Esophagus squamous epithelium (tissue), 4 donors: Measurements from ENCODE around the gene SLC27A5.

ENCODE experiments used
- POLR2A ChIP-seq, 4 donors: fragments of 450-650 bp; IDR thresholded peaks; one replicate each; pipeline ENCODE4 v1.6.1; 2017; ENCODE audit warnings: antibody characterized with exemption in 4 of 4, mild to moderate bottlenecking in 4 of 4, moderate library complexity in 3 of 4
- TF ChIP-seq, protein P1 (sequence below), 6 experiments: fragments of 450-650 bp in 4 of 6; fragments of 200-600 bp in 2 of 6; sonication (generic) in 2 of 6; IDR thresholded peaks; one replicate each; pipeline ENCODE4 v1.5.1; 2016 to 2019; ENCODE audit warnings: antibody characterized with exemption in 6 of 6, mild to moderate bottlenecking in 4 of 6, moderate library complexity in 4 of 6

DNA sequence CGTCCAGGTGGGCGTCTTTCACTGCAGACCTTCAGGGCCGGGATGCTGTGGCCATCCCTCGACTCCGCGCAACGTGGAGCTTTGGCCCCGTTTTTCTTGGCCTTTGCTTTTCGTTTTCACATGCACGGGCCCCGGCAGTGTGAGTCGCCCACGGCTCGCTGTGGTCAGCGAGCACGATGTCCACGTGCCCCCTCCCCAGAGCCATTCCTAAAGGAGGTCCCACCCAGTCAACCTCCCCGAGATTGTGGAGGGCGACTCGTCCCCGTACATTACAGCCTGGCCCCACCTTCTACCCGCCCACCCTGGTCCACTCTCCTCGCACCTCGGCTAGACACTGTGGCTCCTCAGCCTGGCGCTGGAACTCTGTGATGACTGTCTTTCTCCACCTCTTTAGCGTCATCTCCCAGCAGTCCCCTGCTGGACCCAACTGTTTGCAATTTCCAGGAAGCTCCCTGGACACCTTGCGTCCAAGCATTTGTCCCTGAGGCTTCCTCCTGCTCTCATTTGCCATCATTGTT lies 35.2 kb downstream of the SLC27A5 start:
- TF ChIP-seq, protein P1, sequence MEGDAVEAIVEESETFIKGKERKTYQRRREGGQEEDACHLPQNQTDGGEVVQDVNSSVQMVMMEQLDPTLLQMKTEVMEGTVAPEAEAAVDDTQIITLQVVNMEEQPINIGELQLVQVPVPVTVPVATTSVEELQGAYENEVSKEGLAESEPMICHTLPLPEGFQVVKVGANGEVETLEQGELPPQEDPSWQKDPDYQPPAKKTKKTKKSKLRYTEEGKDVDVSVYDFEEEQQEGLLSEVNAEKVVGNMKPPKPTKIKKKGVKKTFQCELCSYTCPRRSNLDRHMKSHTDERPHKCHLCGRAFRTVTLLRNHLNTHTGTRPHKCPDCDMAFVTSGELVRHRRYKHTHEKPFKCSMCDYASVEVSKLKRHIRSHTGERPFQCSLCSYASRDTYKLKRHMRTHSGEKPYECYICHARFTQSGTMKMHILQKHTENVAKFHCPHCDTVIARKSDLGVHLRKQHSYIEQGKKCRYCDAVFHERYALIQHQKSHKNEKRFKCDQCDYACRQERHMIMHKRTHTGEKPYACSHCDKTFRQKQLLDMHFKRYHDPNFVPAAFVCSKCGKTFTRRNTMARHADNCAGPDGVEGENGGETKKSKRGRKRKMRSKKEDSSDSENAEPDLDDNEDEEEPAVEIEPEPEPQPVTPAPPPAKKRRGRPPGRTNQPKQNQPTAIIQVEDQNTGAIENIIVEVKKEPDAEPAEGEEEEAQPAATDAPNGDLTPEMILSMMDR (IDR thresholded peaks at IDR 0.05), result no peak
- no peak for TF ChIP-seq POLR2A (IDR thresholded peaks at IDR 0.05)
